ENCODE measurements around the gene RCOR1. TPM values are rescaled to one million over a fixed set of nuclear protein-coding genes. Genes with fewer than 3 reads are reported as not detected.

RCOR1 gene
- total and polyA plus RNA-seq, 2 of the 4 experiments (the other 2 are of a cell fraction): 9.0 to 11.2 TPM

- POLR2A ChIA-PET (ENCODE audit: unreplicated experiment): no interaction called here
- no peak overlapping the region for H2BK20ac ChIP-seq (ENCODE audit: low read depth, low read length)
- intact Hi-C loops (cut with micrococcal nuclease) (loop anchor here (1.0 to 10.0 kb wide), 5 partner anchors 102 to 360 kb away; partner anchors contain the start of genes CDC42BPB and RCOR1), dilution Hi-C loops (cut with HindIII; ENCODE audit: low sequenced_read_pairs, unreplicated experiment) (no loop called here), in situ Hi-C loops (cut with MboI; ENCODE audit: low sequenced_read_pairs) (loop anchor here (10.0 kb wide), 1 partner anchor 220 kb away; no protein-coding TSS in a partner anchor)
- H2BK15ac ChIP-seq (ENCODE audit: low read depth, low read length): no peak overlapping the region
- no peak overlapping the region for H4K5ac ChIP-seq (ENCODE audit: low read depth, low read length)
- H3K27me3 ChIP-seq (ENCODE audit: control insufficient read depth, insufficient read depth, low read length): no peaks in the 10 kb centered on the region
- H3K4me2 ChIP-seq (ENCODE audit: low read depth, low read length): no peak overlapping the region
- no peak overlapping the region for H3K27ac ChIP-seq (ENCODE audit: insufficient read depth, low read length)
- ATAC-seq (ENCODE audit: low read depth): peak; percentile 86
- no peaks in the 10 kb centered on the region for H3K9me3 ChIP-seq (ENCODE audit: control insufficient read depth, insufficient read depth, low read length)
- H4K8ac ChIP-seq (ENCODE audit: low read depth in 2 of 2, low read length in 2 of 2): no peak overlapping the region
- TF ChIP-seq RAD21 (IDR thresholded peaks at IDR 0.05; ENCODE audit: low read length): peak; percentile 75
- peak; percentile 70 for TF ChIP-seq SMC3 (IDR thresholded peaks at IDR 0.05; ENCODE audit: low read depth, low read length)
- TF ChIP-seq CEBPB (IDR thresholded peaks at IDR 0.05; ENCODE audit: low read depth, low read length): no peak
- no peak for TF ChIP-seq USF2 (IDR thresholded peaks at IDR 0.05; ENCODE audit: low read depth, low read length)
- no peak for TF ChIP-seq MXI1 (IDR thresholded peaks at IDR 0.05; ENCODE audit: borderline replicate concordance, low read depth, low read length)
- TF ChIP-seq FOS (IDR thresholded peaks at IDR 0.05; ENCODE audit: low read depth, low read length): no peak
- TF ChIP-seq CTCF (conservative IDR thresholded peaks at IDR 0.05; ENCODE audit: low read depth, low read length): peak; percentile 76
- H3K79me1 ChIP-seq (ENCODE audit: low read depth in 1 of 2, low read length in 2 of 2): peaks cover 35 to 66% of the 10 kb centered on the region in 2 experiments
- H2BK5ac ChIP-seq (ENCODE audit: low read depth, low read length, poor library complexity, severe bottlenecking): no peak overlapping the region
- no TSS peak for BruUV-seq (replicated peaks)
- H3K4me3 ChIP-seq (ENCODE audit: insufficient read depth, low read depth, low read length): no peak overlapping the region
- peaks cover 2% of the 10 kb centered on the region; the same call in 1 of the 2 replicates for H3K9me1 ChIP-seq (ENCODE audit: insufficient read depth, low read length)
- no peaks in the 10 kb centered on the region for H3K36me3 ChIP-seq (ENCODE audit: control insufficient read depth, insufficient read depth, low read length)
- no peak overlapping the region for H3K14ac ChIP-seq (replicated peaks; ENCODE audit: low read depth, low read length)
- CTCF ChIA-PET: interaction anchor here (0.7 to 1.2 kb wide), 6 partner anchors 11 to 100 kb away, joined by 3 to 6 read pairs (median 4); no protein-coding TSS in a partner anchor
- H2AFZ ChIP-seq (replicated peaks; ENCODE audit: low read length, poor library complexity): no peak overlapping the region
- H2BK120ac ChIP-seq (ENCODE audit: low read depth, low read length): no peak overlapping the region
- no peak overlapping the region for H2AK5ac ChIP-seq (ENCODE audit: low read depth, low read length)
- no peak overlapping the region for H3K9ac ChIP-seq (ENCODE audit: low read depth, low read length)
- WGBS, 2 experiments (ENCODE audit: extremely low coverage in 2 of 2, insufficient read length in 1 of 2): no CpG with 5 or more reads among the region's 7 CpGs
- no peak overlapping the region for H4K91ac ChIP-seq (ENCODE audit: insufficient read depth, low read depth, low read length)
- H2AK9ac ChIP-seq (replicated peaks; ENCODE audit: low read depth, low read length, poor library complexity): no peak overlapping the region
- no peak overlapping the region for H3K56ac ChIP-seq (ENCODE audit: extremely low read depth, insufficient read depth, low read length)
- no peak overlapping the region for H3K4ac ChIP-seq (ENCODE audit: low read depth, low read length)
- H4K20me1 ChIP-seq (ENCODE audit: insufficient read depth, low read length): peaks cover 41% of the 10 kb centered on the region
- DNase-seq: peak; percentile 73
- no peaks in the 10 kb centered on the region; the same call in 1 of the 2 replicates for H3K4me1 ChIP-seq (ENCODE audit: control insufficient read depth, insufficient read depth, low read length)
- no peak overlapping the region for H3K18ac ChIP-seq (ENCODE audit: low read depth, low read length)
- no peak overlapping the region for H3K23ac ChIP-seq (ENCODE audit: low read depth, low read length)
These were observed 102.2 kb downstream of the RCOR1 start for GRCh38 chr14:102694530-102695166.
